CD4-positive, alpha-beta T cell treated with Interleukin-17A for 4 hours (primary cell): Measurements from ENCODE around the gene NR1D1.

ENCODE experiments used
- DNase-seq: peaks from one replicate; pipeline ENCODE4 v3.0.0-alpha.2; 2020; ENCODE audit warnings: mixed read lengths

Gene NR1D1

GRCh38 chr17:40111221-40112128 lies 11.1 kb upstream of the NR1D1 start:
- peak; percentile 78 for DNase-seq

- DNase-seq = no peak
These were observed 9.8 kb upstream of the NR1D1 start for GRCh38 chr17:40110026-40110845.

- peak; percentile 36 for DNase-seq
These were observed 8.8 kb upstream of the NR1D1 start for GRCh38 chr17:40108970-40109824.

GRCh38 chr17:40107522-40108174 lies 7.3 kb upstream of the NR1D1 start:
- no peak for DNase-seq

- peak; percentile 48 for DNase-seq
These were observed 6.6 kb upstream of the NR1D1 start for GRCh38 chr17:40106760-40107521.

GRCh38 chr17:40105861-40106759 lies 5.7 kb upstream of the NR1D1 start:
- no peak for DNase-seq

- no peak for DNase-seq
These were observed 4.5 kb upstream of the NR1D1 start for GRCh38 chr17:40104594-40105486.

GRCh38 chr17:40103688-40104087 lies 3.3 kb upstream of the NR1D1 start:
- no peak for DNase-seq

- no peak for DNase-seq
These were observed 2.8 kb upstream of the NR1D1 start for GRCh38 chr17:40103071-40103661.

- DNase-seq = no peak
These were observed 1.2 kb upstream of the NR1D1 start for GRCh38 chr17:40101367-40102210.

- DNase-seq = peak; percentile 90
These were observed 429 bp upstream of the NR1D1 start for GRCh38 chr17:40100669-40101366.

- DNase-seq = no peak
These were observed 570 bp downstream of the NR1D1 start for GRCh38 chr17:40099619-40100418.

- peak; percentile 100 for DNase-seq
These were observed 1.4 kb downstream of the NR1D1 start for GRCh38 chr17:40098846-40099618.

- DNase-seq = no peak
These were observed 2.2 kb downstream of the NR1D1 start for GRCh38 chr17:40097931-40098845.
